ENCODE data around the gene TEX51. TPM values are rescaled to one million over a fixed set of nuclear protein-coding genes. Genes with fewer than 3 reads are reported as not detected.

The TEX51 gene
- total RNA-seq, 2 experiments from 2014 or later = not detected

DNA sequence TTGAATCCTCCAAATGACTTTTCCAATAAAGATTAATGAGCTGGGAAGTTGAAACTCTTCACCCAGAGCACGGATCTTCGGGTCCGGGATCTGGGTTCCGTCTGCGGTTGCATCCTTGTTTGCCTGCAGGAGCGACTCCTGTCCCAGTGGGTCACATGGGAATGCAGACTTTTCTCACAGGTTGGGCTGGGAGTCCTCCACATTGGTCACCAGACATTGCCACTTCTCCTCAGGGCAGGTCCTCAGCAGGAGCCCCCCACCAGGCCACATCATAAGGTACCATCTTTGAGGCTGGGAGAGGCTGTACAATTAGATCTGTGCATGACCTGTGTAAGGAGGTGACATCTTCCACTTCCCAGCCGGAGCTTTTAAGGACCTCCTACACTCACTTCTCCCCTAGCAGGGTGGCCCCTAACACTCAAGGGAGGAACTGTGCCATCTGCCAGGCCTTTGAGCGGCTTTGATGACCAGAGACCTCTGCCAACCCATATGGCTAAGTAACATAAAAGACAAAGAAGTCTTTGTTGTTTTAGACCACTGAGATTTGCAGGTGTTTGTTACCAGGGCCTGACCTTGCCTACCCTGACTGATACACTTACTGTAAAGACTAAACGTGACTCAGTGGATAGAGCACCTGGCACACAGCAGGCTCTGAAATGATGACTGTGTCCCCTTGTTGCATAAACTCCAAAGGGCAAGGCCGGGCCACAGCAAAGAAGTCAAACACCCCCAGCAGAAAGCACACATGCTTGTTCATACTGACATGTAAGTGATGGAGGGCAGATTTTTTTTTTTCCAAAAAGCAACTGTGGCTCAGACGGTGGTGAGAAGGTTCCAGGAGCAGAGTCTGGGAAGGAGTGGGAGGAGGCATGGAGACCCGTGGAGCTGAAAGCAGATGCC, 7.9 kb upstream of the TEX51 start:
- ChIA-PET CTCF (no interaction called here), POLR2A (no interaction called here)

DNA sequence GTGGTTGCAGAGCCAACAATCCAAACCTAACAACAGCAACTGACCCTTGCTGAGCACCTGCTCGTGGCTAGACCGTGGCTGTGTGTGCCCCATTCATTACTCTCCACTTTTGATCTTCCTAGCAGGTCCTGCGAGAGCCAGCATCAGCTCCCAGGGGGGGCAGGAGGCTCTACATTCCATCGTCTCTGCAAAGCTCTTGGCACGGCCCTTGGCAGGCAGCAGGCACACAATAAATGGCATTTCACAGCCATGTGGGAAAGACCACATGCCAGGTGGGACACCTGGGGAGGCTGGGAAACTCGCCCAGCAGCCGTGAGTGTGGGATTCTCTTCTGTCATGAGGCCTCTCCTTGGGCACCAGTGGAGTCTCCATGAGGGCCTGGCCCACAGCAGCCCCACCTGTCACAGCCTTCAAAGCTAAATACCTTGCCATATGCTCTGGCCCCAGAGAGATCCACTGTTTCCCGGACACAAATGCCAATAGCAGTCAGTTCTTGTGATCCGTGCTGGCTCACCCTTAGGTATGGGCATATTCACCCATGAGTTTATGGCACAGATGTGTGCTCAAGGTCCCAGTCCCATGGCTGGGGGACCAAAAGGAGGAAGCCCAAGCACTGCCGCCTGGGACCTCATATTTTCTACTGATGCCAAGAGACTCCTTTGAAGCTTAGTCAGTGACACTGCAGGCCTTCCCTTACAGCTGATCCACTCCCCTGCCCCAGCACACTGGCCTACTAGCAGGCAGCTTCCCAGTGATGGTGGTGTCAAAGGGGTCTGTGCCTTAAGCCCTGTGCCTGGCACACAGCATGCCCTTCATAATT, 6.8 kb upstream of the TEX51 start:
- CTCF ChIA-PET = no interaction called here
- POLR2A ChIA-PET = no interaction called here

DNA sequence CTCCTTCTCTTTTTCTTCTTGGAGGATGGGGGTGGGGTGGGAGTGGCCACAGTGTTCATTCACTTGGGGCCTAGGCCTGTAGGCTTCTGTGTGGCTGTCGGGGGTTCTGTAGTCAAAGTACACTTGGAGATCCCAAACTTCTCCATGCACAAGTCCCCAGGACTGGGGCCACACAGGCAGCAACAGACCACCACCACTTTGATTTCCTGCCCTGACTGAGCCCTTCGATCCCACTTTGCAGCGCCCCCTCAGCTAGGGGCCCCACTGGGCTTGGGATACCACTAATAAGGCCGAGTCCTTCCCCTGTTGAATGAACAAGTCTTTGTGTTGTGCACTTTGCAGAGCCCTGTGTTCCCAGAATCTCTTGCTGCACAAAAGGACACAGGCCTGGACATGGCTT, 5.5 kb upstream of the TEX51 start:
- POLR2A ChIA-PET = no interaction called here
- CTCF ChIA-PET = no interaction called here

DNA sequence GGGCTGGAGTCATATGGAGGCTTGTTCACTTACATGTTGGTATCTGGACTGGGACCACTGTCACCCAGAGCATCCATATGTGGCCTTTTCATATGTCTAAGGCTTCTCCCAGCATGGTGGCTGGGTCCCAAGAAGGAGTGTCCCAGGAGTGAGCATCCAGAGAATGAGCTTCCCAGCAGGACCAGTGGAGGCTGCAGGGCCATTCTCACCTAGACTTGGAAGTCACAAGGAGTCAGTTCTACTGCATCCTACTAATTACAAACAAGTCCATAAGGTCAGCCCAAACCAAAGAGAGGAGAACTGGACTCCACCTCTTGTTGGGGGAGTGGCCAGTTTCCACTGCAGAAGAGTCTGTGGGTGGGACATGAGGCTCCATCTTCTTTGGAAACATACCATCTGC, 5.1 kb upstream of the TEX51 start:
- ChIA-PET POLR2A (no interaction called here), CTCF (no interaction called here)

DNA sequence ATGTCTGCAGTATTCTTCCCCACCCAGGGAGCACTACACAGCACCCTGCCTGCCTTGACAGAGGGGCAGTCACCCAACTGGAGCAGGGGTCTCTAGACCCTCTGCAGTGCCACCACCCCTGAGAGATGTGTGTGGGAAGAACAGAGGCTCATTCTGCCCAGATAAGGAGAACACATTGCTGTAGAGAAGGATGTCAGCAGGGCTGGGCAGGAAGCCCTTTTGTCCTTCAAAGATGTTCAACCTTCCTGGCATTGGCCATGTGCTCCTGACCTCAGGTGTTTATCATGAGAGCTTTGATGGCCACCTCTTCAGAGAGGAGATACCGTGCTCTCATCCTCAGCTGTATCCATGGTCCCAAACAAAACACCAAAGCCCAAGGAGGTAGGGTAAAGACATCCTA, 4.6 kb upstream of the TEX51 start:
- CTCF ChIA-PET = no interaction called here
- POLR2A ChIA-PET = no interaction called here

DNA sequence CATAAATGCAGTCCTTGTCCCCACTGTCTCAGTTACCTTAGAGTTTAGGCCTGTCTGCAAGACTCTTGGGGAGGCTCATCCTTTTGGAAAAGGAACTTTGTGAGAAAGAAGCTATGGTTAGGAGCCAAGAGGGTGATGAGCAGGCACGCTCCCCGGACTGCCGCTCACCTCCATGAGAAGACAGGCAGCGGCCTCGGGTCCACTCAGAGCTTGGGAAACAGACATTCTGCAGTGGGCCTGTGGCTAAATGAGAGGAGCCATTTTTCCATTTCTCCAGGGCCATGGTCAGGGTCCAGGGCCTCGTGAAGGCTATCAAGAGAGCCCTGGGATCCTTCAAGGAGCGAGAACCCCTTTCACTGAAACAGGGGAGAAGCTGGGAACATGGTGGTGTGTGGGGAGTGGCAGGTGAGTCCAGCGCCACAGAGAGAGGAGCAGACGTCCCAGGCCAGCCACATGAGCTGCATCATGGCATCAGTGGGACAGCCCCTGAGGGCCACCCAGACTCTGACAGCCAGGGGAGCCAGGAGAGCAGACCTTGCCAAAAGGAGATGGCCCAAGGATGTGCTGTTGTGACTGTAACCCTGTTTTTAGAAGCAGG, 4.0 kb upstream of the TEX51 start:
- ChIA-PET CTCF (no interaction called here), POLR2A (no interaction called here)

DNA sequence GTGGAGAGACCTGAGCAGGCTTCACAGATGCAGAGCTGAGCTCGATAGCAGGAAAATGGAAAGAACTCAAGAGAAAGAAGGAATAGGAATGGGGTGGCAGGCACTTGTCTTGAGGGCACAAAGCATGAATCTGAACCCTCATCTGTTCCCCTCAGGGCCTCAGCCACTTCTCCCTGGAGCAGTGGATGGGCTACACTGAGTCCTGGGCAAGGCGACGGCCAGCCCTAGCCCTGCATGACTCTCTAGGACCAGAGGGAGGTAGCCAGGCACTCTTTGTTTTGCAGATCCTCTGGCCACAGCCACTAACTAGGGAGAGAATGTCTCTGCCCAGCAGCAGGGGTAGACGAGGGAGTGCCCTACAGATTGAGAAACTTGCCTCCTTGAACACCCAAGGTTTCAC, 3.4 kb upstream of the TEX51 start:
- ChIA-PET POLR2A (no interaction called here), CTCF (no interaction called here)

DNA sequence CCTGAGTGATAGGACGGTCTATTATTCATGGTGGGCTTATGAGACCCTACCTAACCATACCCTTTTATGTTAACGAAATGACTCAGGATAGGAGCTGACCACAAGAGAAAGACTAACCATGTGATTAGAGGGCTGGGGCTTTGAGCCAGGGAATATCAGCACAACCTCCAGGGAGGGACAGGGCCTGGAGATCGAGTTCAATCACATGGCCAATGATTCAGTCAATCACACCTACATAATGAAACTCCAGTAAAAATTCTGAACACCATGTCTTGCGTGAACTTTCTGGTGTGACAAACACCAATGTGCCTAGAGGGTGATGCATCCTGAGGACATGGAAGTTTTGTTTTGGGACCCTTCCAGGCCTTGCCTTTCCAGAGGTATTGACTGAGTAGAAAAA, 2.2 kb upstream of the TEX51 start:
- ChIA-PET POLR2A (no interaction called here), CTCF (no interaction called here)

DNA sequence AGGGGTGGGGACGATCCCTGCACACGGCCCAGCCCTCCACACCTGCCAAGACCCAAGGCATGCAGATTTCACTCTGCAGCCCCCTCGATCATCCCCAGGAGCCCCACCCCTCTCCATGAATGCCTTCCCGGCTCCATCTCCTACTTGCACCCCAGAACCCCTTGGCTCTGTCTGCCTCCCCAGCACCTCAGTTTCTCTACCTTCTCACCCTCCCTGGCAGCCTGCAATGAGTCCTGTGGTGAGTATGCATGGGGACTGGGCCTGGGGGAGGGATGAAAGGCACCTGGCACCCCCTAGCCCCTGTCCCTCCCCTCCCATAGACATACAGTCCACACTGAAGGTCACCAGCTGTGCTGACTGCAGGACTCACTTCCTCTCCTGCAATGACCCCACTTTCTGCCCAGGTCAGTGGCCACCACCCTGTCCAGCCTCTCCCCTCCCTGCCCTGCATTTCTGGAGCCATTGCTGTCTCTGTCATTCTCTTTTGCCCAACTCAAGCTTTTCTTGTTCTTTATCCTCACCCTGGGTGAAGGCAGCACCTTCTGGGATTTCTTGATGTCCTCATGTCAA, 1.0 kb downstream of the TEX51 start:
- ChIA-PET CTCF (no interaction called here), POLR2A (no interaction called here)

DNA sequence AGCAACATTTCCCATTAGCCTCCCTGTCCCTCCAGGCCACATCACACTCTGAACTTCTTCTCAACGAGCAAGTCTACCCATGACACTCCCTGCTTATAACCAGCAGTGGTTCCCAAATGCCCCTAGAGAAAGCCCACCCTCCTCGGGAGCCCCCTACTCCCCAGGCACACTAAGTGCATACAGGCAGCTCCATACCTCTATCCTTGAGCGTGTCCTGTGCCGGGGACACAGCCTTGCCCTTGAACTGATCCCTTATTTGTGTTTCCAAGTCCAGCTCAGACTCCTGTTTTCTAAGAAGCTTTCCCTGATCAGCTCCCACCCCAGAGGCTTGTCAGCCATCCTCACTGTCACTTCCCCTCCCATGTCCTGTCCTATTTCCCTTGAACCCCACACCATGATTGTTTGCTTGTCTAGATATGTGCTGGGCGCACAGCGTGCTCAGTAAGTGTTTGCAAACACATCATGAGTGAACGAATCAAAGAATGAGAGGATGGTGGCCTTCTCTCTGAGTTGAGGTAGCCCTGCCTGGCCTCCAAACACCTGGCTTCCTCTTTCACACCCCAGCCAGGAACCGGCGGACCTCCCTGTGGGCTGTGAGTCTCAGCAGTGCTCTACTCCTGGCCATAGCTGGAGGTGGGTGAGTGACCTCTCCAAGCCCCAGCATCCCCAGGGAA, 2.1 kb downstream of the TEX51 start:
- CTCF ChIA-PET = no interaction called here
- POLR2A ChIA-PET = no interaction called here

DNA sequence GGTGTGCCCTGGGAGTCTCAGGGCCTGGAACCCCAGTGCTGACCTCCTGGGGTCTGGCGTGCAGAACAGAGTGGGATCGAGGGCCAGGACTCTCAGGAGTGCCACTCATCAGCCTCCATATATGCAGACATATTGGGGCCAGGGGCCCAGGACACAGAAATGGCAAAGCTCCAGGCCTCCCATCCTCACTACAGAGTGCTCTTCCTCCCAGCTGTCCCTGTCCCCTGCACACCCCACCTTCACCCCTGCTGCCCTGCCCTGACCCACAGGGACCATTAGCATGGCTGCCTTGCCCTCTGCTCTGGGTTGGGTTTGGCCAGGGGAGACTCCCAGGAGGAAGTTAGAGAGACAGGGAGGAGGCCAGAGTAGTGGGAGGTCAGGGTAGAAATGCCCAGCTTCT, 2.8 kb downstream of the TEX51 start:
- ChIA-PET CTCF (no interaction called here), POLR2A (no interaction called here)

DNA sequence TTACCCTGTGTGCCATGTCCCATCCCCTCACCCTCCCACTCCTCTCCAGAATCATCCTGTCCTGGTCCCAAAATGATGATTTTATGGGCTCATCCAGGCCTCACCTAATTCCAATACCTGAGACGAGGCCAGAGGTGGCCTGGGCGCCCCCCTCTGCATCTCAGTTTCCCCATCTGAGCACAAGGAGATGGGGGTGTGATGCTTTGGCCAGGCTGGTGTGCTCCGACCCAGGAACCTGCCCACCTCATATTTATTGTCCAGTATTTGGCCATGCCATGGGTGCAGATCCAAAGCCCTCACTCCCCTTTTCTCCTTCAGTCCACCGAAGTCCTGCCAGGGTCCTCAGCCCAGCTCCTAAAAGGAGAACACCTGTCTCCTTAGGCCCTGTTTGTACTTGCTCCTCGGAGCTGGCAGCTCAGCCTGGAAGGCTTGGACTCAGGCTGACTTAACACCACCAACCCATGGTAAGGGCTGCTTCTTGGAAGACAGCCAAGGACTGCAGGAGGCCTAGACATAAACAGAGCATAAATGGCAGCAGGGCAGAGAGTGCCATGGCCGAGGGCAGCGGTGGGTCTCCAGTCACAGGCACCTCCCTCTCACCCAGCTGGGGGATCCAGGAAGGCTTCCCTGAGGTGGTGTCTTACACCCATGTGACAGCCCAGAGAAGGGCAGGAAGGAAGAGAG, 3.6 kb downstream of the TEX51 start:
- POLR2A ChIA-PET = no interaction called here
- CTCF ChIA-PET = no interaction called here

DNA sequence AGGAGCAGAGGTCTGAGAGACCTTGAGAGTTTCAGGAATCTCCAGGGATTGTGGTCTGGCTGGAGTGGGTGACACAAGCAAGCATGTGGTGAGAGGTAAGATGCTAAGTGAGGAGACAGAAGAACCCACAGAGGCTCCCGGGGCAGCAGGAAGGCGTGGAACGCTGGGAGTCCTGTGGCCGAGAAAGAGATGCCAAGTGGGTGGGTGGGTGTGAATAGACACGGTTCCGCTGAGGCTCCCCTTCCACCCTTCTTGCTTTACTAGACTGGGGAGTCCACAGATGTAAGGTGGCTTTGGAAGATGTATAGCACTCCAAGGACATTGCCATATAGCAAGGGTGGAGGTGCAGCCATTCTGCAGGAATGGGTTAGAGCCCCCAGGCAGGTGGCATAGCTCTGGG, 4.2 kb downstream of the TEX51 start:
- ChIA-PET CTCF (no interaction called here), POLR2A (no interaction called here)

DNA sequence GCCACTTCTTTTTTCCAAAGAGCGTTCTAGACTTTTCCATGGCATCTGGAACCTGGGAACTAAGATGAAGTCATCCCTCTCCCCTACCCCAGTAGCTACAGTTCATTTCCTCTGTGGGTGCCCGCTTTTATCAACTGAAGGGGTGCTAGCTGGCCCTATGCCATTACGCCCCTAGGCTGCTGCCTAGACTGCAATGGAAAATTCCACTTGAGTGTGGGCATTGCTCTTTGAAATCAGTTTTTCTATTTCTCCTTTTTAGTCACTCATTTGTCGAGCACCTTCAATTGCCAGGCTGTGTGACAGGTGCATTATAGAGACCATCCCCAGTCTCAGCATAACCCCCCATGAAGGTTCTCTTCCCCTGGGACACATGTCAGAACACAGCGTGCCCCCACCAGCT, 7.3 kb downstream of the TEX51 start:
- POLR2A ChIA-PET = no interaction called here
- CTCF ChIA-PET = no interaction called here

DNA sequence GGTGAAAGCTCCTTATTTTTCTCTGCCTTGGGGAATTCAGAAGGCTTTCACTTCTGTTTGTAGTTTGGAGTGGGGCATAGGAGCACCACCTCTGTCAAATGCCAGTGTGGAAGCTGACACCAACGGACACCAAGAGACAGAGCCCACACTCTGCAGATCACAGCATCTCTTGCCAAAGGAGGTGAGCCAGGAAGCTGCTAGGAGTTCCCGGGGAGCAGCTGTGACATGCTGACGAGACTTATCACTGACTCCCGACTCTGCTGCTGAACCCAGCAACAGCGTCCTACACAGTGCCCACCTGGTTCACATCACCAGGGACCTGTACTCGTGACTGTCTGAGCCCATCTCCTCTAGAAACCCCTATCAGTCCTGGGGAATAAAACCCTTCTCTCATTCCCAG, 8.1 kb downstream of the TEX51 start:
- ChIA-PET POLR2A (no interaction called here), CTCF (no interaction called here)

DNA sequence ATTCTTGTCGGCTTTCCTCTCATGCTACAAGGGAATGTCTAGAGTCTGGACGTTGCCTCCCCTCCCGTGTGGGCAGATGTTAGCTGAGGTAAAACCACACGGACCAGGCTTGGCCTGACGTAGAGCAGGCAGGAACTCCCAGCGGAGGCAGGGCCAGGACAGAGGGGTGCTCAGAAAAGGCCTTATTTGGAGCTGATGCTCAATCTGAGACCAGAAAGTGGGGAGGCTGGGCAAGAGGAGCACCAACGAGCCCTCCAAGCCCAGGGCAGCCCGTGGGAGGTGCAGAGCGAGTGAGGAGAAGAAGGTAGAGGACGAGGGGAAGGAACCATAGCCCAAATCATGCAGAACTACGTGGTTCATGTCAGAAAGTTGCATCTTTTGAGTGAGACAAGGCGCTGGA, 9.0 kb downstream of the TEX51 start:
- ChIA-PET CTCF (no interaction called here), POLR2A (no interaction called here)

DNA sequence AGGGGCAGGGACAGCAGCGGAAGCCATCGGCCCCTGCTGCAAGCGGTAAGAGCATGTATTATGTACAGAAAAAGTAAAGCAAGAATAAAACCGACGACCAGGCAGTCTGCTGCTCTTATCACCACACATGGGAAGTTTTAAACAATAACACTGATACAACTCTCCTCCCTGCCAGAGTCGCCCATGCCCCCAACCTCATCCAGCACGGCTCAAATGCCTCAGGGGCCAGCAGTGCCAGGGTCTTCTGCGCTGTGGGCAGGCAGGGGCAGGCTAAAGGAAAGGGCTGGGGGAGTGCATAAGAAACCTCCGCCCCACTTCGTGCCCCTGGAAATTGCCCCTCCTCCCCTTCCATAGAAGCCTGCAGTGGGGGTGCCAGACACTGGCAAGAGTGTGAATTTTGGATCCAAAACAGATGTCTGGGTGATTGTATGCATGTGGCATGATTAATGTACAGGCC, 10.1 kb downstream of the TEX51 start:
- ChIA-PET CTCF (no interaction called here), POLR2A (no interaction called here)

DNA sequence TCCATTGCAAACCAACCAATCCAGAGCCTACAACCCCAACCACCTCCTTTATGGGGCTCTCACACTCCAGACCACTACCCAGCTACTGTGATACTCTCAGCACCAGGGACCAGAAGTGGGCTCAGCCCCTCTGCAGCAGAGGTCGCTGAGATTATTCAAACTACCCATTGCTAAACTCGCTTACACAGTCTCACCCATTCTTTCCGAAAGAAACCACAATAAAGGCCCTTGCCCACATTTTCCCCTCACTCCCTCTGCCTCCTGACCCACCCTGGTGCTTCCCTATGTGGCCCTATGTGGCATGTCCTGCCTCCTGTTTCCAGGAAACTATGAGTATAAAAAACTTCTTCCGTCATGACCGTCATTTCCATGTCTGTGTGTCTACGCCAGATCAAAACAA, 10.7 kb downstream of the TEX51 start:
- ChIA-PET CTCF (no interaction called here), POLR2A (no interaction called here)

DNA sequence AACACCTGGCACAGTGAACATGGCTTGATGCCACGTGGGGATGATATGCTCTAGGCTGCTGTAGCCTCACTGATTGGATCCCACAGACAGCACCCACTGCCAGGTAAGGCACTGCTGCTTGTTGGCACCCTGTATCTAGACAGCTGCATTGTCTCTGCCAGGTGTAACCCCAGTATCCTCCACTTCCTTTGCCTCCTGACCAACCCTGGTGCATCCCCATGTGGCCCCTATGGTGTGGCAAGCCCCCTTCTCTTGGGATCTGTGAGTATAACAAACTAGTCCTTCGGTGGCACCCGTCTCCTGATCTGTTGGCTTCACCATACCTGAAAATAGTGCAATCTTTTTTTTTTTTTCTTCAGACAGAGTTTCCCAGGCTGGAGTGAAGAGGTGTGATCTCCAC, 11.1 kb downstream of the TEX51 start:
- ChIA-PET POLR2A (no interaction called here), CTCF (no interaction called here)

DNA sequence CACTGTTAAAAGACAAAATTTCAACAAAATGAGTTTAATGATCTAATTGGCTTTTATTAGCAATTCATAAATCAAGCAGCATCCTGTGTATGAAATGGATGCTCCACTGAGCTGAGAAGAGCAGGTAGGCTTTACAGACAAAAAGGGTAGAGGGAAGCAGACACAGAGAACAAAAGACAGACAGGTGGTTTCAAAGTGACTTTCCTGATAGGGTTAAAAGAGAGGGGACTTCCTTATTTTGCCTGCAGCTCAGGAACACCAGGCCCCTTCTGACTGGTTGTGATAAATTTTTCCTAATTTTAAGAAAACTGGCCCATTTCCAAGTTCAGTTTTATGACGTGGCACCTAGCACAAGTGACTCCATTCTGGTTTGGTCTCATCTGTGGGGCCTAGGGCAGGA, 11.9 kb downstream of the TEX51 start:
- ChIA-PET CTCF (no interaction called here), POLR2A (no interaction called here)

Data from activated CD8-positive, alpha-beta memory T cell treated with anti-CD3 and anti-CD28 coated beads for 36 hours (primary cell).